ENCODE data around the gene THAP4. TPM values are rescaled to one million over a fixed set of nuclear protein-coding genes. Genes with fewer than 3 reads are reported as not detected.

The THAP4 gene
- total RNA-seq, 1 experiment from 2014 or later: 94.8 TPM

GRCh38 chr2:241609859-241610793 is 26.8 kb downstream of the THAP4 start:
- Histone ChIP-seq H3K4me3 (no peak overlapping the region), H3K27ac (no peak overlapping the region), H2AFZ (no peak overlapping the region), H3K27me3 (ENCODE audit: insufficient read depth, low read depth) (no peaks in the 10 kb centered on the region), H3K4me2 (no peak overlapping the region), H3K4me1 (replicated peaks; ENCODE audit: insufficient read depth) (no peaks in the 10 kb centered on the region), H3F3A (ENCODE audit: insufficient read depth, low read depth) (no peaks in the 10 kb centered on the region; the same call in 1 of the 2 replicates), H3K9me2 (ENCODE audit: insufficient read depth) (no peaks in the 10 kb centered on the region), H3K79me2 (ENCODE audit: low read depth) (peaks cover 30% of the 10 kb centered on the region), H3K9me3 (ENCODE audit: insufficient read depth, low read depth) (no peaks in the 10 kb centered on the region), H4K20me1 (ENCODE audit: insufficient read depth) (peaks cover 46% of the 10 kb centered on the region), H3K36me3 (ENCODE audit: low read depth) (no peaks in the 10 kb centered on the region)
- BruUV-seq (replicated peaks): no TSS peak
- no peak for TF ChIP-seq CTCF (conservative IDR thresholded peaks at IDR 0.05)
- TF ChIP-seq EZH2 (IDR thresholded peaks at IDR 0.05; ENCODE audit: low read depth): no peak
- ChIA-PET CTCF (interaction anchor here (0.6 to 0.7 kb wide), 6 partner anchors 15 to 411 kb away, joined by 3 to 6 read pairs (median 4); no protein-coding TSS in a partner anchor), POLR2A (ENCODE audit: unreplicated experiment) (interaction anchor here (0.6 kb wide), 3 partner anchors 25 to 295 kb away, joined by 3 to 5 read pairs (median 3); no protein-coding TSS in a partner anchor)
- intact Hi-C loops (cut with micrococcal nuclease; ENCODE audit: unreplicated experiment): loop anchor here (1.0 to 5.0 kb wide), 2 partner anchors 103 to 253 kb away; partner anchors contain the start of gene STK25
- peak in 1 of 2 experiments; percentile 98 for DNase-seq

- no peaks in the 10 kb centered on the region for H3K36me3 ChIP-seq (ENCODE audit: low read depth)
- no peak for DNase-seq
- TF ChIP-seq CTCF (conservative IDR thresholded peaks at IDR 0.05) (no peak), EZH2 (IDR thresholded peaks at IDR 0.05; ENCODE audit: low read depth) (no peak)
- H3K27me3 ChIP-seq (ENCODE audit: insufficient read depth, low read depth): no peaks in the 10 kb centered on the region
- H3K9me3 ChIP-seq (ENCODE audit: insufficient read depth, low read depth): no peaks in the 10 kb centered on the region
- no peak overlapping the region for H3K4me3 ChIP-seq
- no peaks in the 10 kb centered on the region for H3K9me2 ChIP-seq (ENCODE audit: insufficient read depth)
- H2AFZ ChIP-seq: no peak overlapping the region
- no peak overlapping the region for H3K4me2 ChIP-seq
- intact Hi-C loops (cut with micrococcal nuclease; ENCODE audit: unreplicated experiment): no loop called here
- H3K79me2 ChIP-seq (ENCODE audit: low read depth): peaks cover 17% of the 10 kb centered on the region
- no TSS peak for BruUV-seq (replicated peaks)
- H4K20me1 ChIP-seq (ENCODE audit: insufficient read depth): peaks cover 33% of the 10 kb centered on the region
- no peaks in the 10 kb centered on the region; the same call in 1 of the 2 replicates for H3F3A ChIP-seq (ENCODE audit: insufficient read depth, low read depth)
- no peak overlapping the region for H3K27ac ChIP-seq
- H3K4me1 ChIP-seq (replicated peaks; ENCODE audit: insufficient read depth): no peaks in the 10 kb centered on the region
- ChIA-PET POLR2A (ENCODE audit: unreplicated experiment) (no interaction called here), CTCF (interaction anchor here (0.6 kb wide), 1 partner anchor 10 kb away, joined by 6 read pairs; no protein-coding TSS in a partner anchor)
These were observed 28.1 kb downstream of the THAP4 start for GRCh38 chr2:241608881-241609280.

DNA sequence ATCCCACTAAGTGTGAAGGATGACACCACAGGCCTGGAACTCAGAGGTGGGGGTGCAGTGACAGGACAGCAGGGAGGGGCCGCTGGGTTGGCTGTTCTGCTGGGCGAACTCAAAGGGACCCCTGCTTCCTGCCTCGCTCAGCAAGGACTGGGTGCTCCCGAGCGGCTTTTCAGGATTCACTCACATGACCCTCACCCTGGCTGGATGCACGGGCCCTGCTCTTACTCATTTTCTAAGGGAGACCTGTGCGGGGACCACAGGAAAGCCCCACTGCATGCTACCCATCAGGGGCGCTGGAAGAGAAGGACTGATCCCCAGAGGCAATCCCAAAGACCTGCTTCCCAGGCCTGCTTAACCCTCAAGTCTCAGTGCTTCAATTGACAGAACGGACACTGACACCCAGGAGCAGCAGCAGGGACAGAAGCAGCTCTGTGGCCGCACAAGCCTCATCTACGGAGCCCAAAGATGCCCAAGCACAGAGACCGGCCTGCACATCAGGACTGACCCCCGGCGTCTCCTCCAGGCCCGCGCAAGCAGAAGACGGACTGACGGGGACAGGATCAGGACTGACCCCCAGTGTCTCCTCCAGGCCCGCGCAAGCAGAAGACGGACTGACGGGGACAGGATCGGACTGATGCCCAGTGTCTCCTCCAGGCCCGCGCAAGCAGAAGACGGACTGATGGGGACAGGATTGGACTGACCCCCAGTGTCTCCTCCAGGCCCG is 29.6 kb downstream of the THAP4 start:
- H4K20me1 ChIP-seq (ENCODE audit: insufficient read depth): peaks cover 19% of the 10 kb centered on the region
- no peaks in the 10 kb centered on the region for H3K9me3 ChIP-seq (ENCODE audit: insufficient read depth, low read depth)
- TF ChIP-seq EZH2 (IDR thresholded peaks at IDR 0.05; ENCODE audit: low read depth): no peak
- no peak for TF ChIP-seq CTCF (conservative IDR thresholded peaks at IDR 0.05)
- no peak for DNase-seq
- no peaks in the 10 kb centered on the region for H3K4me1 ChIP-seq (replicated peaks; ENCODE audit: insufficient read depth)
- intact Hi-C loops (cut with micrococcal nuclease; ENCODE audit: unreplicated experiment): no loop called here
- H3K36me3 ChIP-seq (ENCODE audit: low read depth): no peaks in the 10 kb centered on the region
- H3K79me2 ChIP-seq (ENCODE audit: low read depth): peaks cover 12% of the 10 kb centered on the region; the same call in 1 of the 2 replicates
- CTCF ChIA-PET: no interaction called here
- H3F3A ChIP-seq (ENCODE audit: insufficient read depth, low read depth): no peaks in the 10 kb centered on the region; the same call in 1 of the 2 replicates
- no peak overlapping the region for H3K4me2 ChIP-seq
- no peaks in the 10 kb centered on the region for H3K9me2 ChIP-seq (ENCODE audit: insufficient read depth)
- H3K27me3 ChIP-seq (ENCODE audit: insufficient read depth, low read depth): no peaks in the 10 kb centered on the region
- no peak overlapping the region for H3K4me3 ChIP-seq
- H3K27ac ChIP-seq: no peak overlapping the region
- no peak overlapping the region for H2AFZ ChIP-seq
- no TSS peak for BruUV-seq (replicated peaks)
- POLR2A ChIA-PET (ENCODE audit: unreplicated experiment): no interaction called here

Measured in PC-9 (cell line).